Measurements from ENCODE around the gene UVSSA. TPM values are rescaled to one million over a fixed set of nuclear protein-coding genes. Genes with fewer than 3 reads are reported as not detected.
A peak's percentile ranks its signal among the peaks of the same experiment; 100 is the strongest.

Gene UVSSA
- polyA plus RNA-seq, 4 donors = 4.9 to 23.8 (median 13.5) TPM

- no peak for DNase-seq (ENCODE audit: low read depth in 4 of 4, low spot score in 2 of 4)
Observed at GRCh38 chr4:1348014-1348513, 1.1 kb downstream of the UVSSA start.

- no peak for DNase-seq (ENCODE audit: low read depth in 4 of 4, low spot score in 2 of 4)
Observed at GRCh38 chr4:1348746-1349145, 1.7 kb downstream of the UVSSA start.

- DNase-seq (ENCODE audit: low read depth in 4 of 4, low spot score in 2 of 4) = no peak
Observed at GRCh38 chr4:1349359-1350168, 2.6 kb downstream of the UVSSA start.

GRCh38 chr4:1350169-1350520 lies 3.1 kb downstream of the UVSSA start:
- DNase-seq (ENCODE audit: low read depth in 4 of 4, low spot score in 2 of 4) = no peak

GRCh38 chr4:1351854-1352566 lies 5.0 kb downstream of the UVSSA start:
- DNase-seq (ENCODE audit: low read depth in 4 of 4, low spot score in 2 of 4) = peak in 3 of 4 donors; percentile 42 to 63 (median 59)

GRCh38 chr4:1352567-1352900 lies 5.5 kb downstream of the UVSSA start:
- no peak for DNase-seq (ENCODE audit: low read depth in 4 of 4, low spot score in 2 of 4)

- no peak for DNase-seq (ENCODE audit: low read depth in 4 of 4, low spot score in 2 of 4)
Observed at GRCh38 chr4:1353186-1354055, 6.4 kb downstream of the UVSSA start.

- no peak for DNase-seq (ENCODE audit: low read depth in 4 of 4, low spot score in 2 of 4)
Observed at GRCh38 chr4:1354136-1354982, 7.4 kb downstream of the UVSSA start.

- DNase-seq (ENCODE audit: low read depth in 4 of 4, low spot score in 2 of 4) = no peak
Observed at GRCh38 chr4:1354983-1355275, 7.9 kb downstream of the UVSSA start.

- no peak for DNase-seq (ENCODE audit: low read depth in 4 of 4, low spot score in 2 of 4)
Observed at GRCh38 chr4:1355378-1355777, 8.4 kb downstream of the UVSSA start.

GRCh38 chr4:1356181-1356998 lies 9.4 kb downstream of the UVSSA start:
- peak in 2 of 4 donors; percentile 11 to 23 for DNase-seq (ENCODE audit: low read depth in 4 of 4, low spot score in 2 of 4)

- DNase-seq (ENCODE audit: low read depth in 4 of 4, low spot score in 2 of 4) = no peak
Observed at GRCh38 chr4:1357356-1358248, 10.6 kb downstream of the UVSSA start.

GRCh38 chr4:1358421-1359143 lies 11.6 kb downstream of the UVSSA start:
- DNase-seq (ENCODE audit: low read depth in 4 of 4, low spot score in 2 of 4) = no peak

GRCh38 chr4:1359144-1359501 lies 12.1 kb downstream of the UVSSA start:
- DNase-seq (ENCODE audit: low read depth in 4 of 4, low spot score in 2 of 4) = no peak

GRCh38 chr4:1359976-1360375 lies 13.0 kb downstream of the UVSSA start:
- DNase-seq (ENCODE audit: low read depth in 4 of 4, low spot score in 2 of 4) = no peak

GRCh38 chr4:1360423-1361283 lies 13.6 kb downstream of the UVSSA start:
- DNase-seq (ENCODE audit: low read depth in 4 of 4, low spot score in 2 of 4) = no peak

GRCh38 chr4:1361431-1361830 lies 14.4 kb downstream of the UVSSA start:
- no peak for DNase-seq (ENCODE audit: low read depth in 4 of 4, low spot score in 2 of 4)
